GM12878 (cell line): ENCODE data around the gene PHLPP1. TPM values are rescaled to one million over a fixed set of nuclear protein-coding genes. Genes with fewer than 3 reads are reported as not detected.

Source experiments
- ATAC-seq: fragments of 200-7000 bp; cut with Tn5 transposase; 3 replicates; pipeline ENCODE4 v1.9.1; 2020; ENCODE audit warnings: mild to moderate bottlenecking, moderate library complexity
- BruUV-seq: library from RNA; stranded (reverse); fragments of 400-500 nt; replicated peaks from 2 replicates; lab custom pipeline; 2021; lab: Mats Ljungman, UMichigan
- CTCF ChIA-PET: fragments of 300-600 bp; sonication (Branson Sonifier 250); formaldehyde crosslinking; extraction: SDS; loops from one replicate; lab custom pipeline; 2021; ENCODE audit warnings: inconsistent platforms; lab: Yijun Ruan, JAX
- POLR2A ChIA-PET: fragments of 350-600 bp; formaldehyde crosslinking; extraction: SDS; loops from one replicate; lab custom pipeline; 2021; ENCODE audit warnings: inconsistent platforms; lab: Charles Lee
- RAD21 ChIA-PET: fragments of 300-600 bp; sonication (Branson Sonifier 250); formaldehyde crosslinking; loops from one replicate; lab custom pipeline; 2023; ENCODE audit warnings: antibody characterized with exemption; ENCODE audit not compliant: unreplicated experiment; lab: Charles Lee
- SMC1A ChIA-PET: fragments of 300-600 bp; sonication (Branson Sonifier 250); formaldehyde crosslinking; loops from one replicate; lab custom pipeline; 2023; ENCODE audit not compliant: unreplicated experiment, uncharacterized antibody; lab: Charles Lee
- DNase-seq: peaks from one replicate; pipeline ENCODE4 v3.0.0-alpha.2; 2011; ENCODE audit warnings: low read depth, low spot score
- FAIRE-seq: peaks from 3 replicates; lab custom pipeline; 2011; peaks lifted over from hg19 to GRCh38; lab: Jason Lieb, UNC
- H2AFZ ChIP-seq: 2 replicates; pipeline ENCODE4 v1.6.0; 2011; ENCODE audit warnings: low read depth, low read length, control low read depth; ENCODE audit not compliant: control insufficient read depth
- H3K27ac ChIP-seq: 2 replicates; pipeline ENCODE4 v1.5.1; 2011; ENCODE audit warnings: control low read depth; ENCODE audit not compliant: control insufficient read depth, insufficient read depth
- H3K27me3 ChIP-seq, 2 experiments: replicated peaks in 1 of 2; 2 replicates each; pipeline versions ENCODE4 v1.6.0 to v1.6.1; 2011; ENCODE audit warnings: low read length in 1 of 2; ENCODE audit not compliant: control insufficient read depth in 2 of 2, insufficient read depth in 2 of 2
- H3K36me3 ChIP-seq, 2 experiments: 2 replicates each; pipeline ENCODE4 v1.5.1; 2011; ENCODE audit warnings: low read length in 1 of 2; ENCODE audit not compliant: control insufficient read depth in 2 of 2, insufficient read depth in 2 of 2
- H3K4me1 ChIP-seq: 2 replicates; pipeline ENCODE4 v1.6.1; 2011; ENCODE audit warnings: mild to moderate bottlenecking, low read length, moderate library complexity, mixed read lengths; ENCODE audit not compliant: control insufficient read depth, insufficient read depth
- H3K4me2 ChIP-seq: 2 replicates; pipeline ENCODE4 v1.6.0; 2011; ENCODE audit warnings: control low read depth; ENCODE audit not compliant: control insufficient read depth, insufficient read depth
- H3K4me3 ChIP-seq: fragments of 200-600 bp; sonication (generic); 2 replicates; pipeline ENCODE4 v1.5.1; 2016
- H3K79me2 ChIP-seq: 2 replicates; pipeline ENCODE4 v1.6.0; 2011; ENCODE audit warnings: low read length; ENCODE audit not compliant: control insufficient read depth, insufficient read depth
- H3K9ac ChIP-seq: 2 replicates; pipeline ENCODE4 v1.8.0; 2011; ENCODE audit warnings: low read length, control low read depth, mixed read lengths; ENCODE audit not compliant: control insufficient read depth, insufficient read depth
- H3K9me3 ChIP-seq: replicated peaks from 3 replicates; pipeline ENCODE4 v1.5.1; 2011; ENCODE audit warnings: mild to moderate bottlenecking, low read length; ENCODE audit not compliant: control insufficient read depth, insufficient read depth
- H4K20me1 ChIP-seq: 2 replicates; pipeline ENCODE4 v1.6.0; 2011; ENCODE audit not compliant: control insufficient read depth, insufficient read depth
- BCL11A ChIP-seq: IDR thresholded peaks from 2 replicates; pipeline ENCODE4 v1.6.1; 2011; ENCODE audit warnings: low read depth, low read length
- CBX5 ChIP-seq: sonication (generic); IDR thresholded peaks from 2 replicates; pipeline ENCODE4 v1.6.1; 2016; ENCODE audit warnings: low read depth, moderate library complexity, mild to moderate bottlenecking, inconsistent platforms
- FOXM1 ChIP-seq: IDR thresholded peaks from 2 replicates; pipeline ENCODE4 v1.6.1; 2012; ENCODE audit warnings: low read depth, mild to moderate bottlenecking, inconsistent platforms, low read length, moderate library complexity
- IRF4 ChIP-seq: IDR thresholded peaks from 2 replicates; pipeline ENCODE4 v1.6.1; 2011; ENCODE audit warnings: low read depth, low read length
- JUNB ChIP-seq: IDR thresholded peaks from 2 replicates; pipeline ENCODE4 v1.6.1; 2016; ENCODE audit warnings: antibody characterized with exemption, mild to moderate bottlenecking
- KAT2A ChIP-seq: conservative IDR thresholded peaks from 2 replicates; pipeline ENCODE4 v1.6.1; 2011; ENCODE audit warnings: low read depth, low read length; ENCODE audit not compliant: control insufficient read depth
- NFIC ChIP-seq: IDR thresholded peaks from 2 replicates; pipeline ENCODE4 v1.6.1; 2012; ENCODE audit warnings: low read depth, mild to moderate bottlenecking, inconsistent platforms, low read length, moderate library complexity
- NFXL1 ChIP-seq: fragments of 450-650 bp; IDR thresholded peaks from 2 replicates; pipeline ENCODE4 v1.6.1; 2017; ENCODE audit warnings: antibody characterized with exemption, mild to moderate bottlenecking, borderline replicate concordance
- NFYB ChIP-seq: IDR thresholded peaks from 2 replicates; pipeline ENCODE4 v1.6.1; 2011; ENCODE audit warnings: low read depth, mild to moderate bottlenecking, low read length, improper control_type of control experiment, moderate library complexity; ENCODE audit not compliant: insufficient read depth
- RUNX3 ChIP-seq: IDR thresholded peaks from 2 replicates; pipeline ENCODE4 v1.6.1; 2012; ENCODE audit warnings: low read length, inconsistent platforms
- TCF3 ChIP-seq: IDR thresholded peaks from 2 replicates; pipeline ENCODE4 v1.6.1; 2012; ENCODE audit warnings: low read depth, mild to moderate bottlenecking, low read length, borderline replicate concordance; ENCODE audit not compliant: insufficient read depth
- YY1 ChIP-seq: IDR thresholded peaks from 2 replicates; pipeline ENCODE4 v1.6.1; 2011; ENCODE audit warnings: low read depth, mild to moderate bottlenecking, low read length
- ZNF217 ChIP-seq: fragments of 450-650 bp; IDR thresholded peaks from 2 replicates; pipeline ENCODE4 v1.6.1; 2017; ENCODE audit warnings: antibody characterized with exemption, mild to moderate bottlenecking
- ZZZ3 ChIP-seq: IDR thresholded peaks from 2 replicates; pipeline ENCODE4 v1.6.1; 2011; ENCODE audit warnings: low read depth; ENCODE audit not compliant: control insufficient read depth, insufficient read length
- WGBS: methylation state at CpG from one replicate; pipeline ENCODE4 v1.1.6; 2016; ENCODE audit warnings: low lambda C conversion rate; ENCODE audit not compliant: insufficient replicate concordance, insufficient coverage; ENCODE audit errors: missing lambda C conversion rate; 5-methylcytosine and 5-hydroxymethylcytosine counted together
- in situ Hi-C: fragments of 300-500 bp; cut with MboI; formaldehyde crosslinking; loops from 9 replicates; pipeline ENCODE4 v1.14.3; 2018; ENCODE audit warnings: mixed read lengths
- intact Hi-C: fragments of 100-400 bp; cut with micrococcal nuclease; formaldehyde crosslinking; loops from one replicate; pipeline ENCODE4 v1.14.2; 2022; ENCODE audit not compliant: unreplicated experiment
- polyA plus RNA-seq, 11 experiments: library from polyadenylated mRNA; depleted of rRNA in 4 of 11; unstranded in 6 of 11; stranded (reverse) in 5 of 11; fragments of >200 nt; fragmentation: Nextera tagmentation in 4 of 11; fragmentation: Illumina TruSeq in 1 of 11; extraction: Ambion mirVana in 4 of 11; extraction: Trizol in 1 of 11; gene quantifications; 1 replicate in 1 of 11; 2 replicates in 10 of 11; pipeline versions ENCODE4 v1.2.1 to v1.2.3, GENCODE V29; 2011 to 2016; ENCODE audit warnings: inconsistent platforms in 2 of 11, missing spikeins in 2 of 11, low read depth in 1 of 11
- total RNA-seq, 4 experiments: library from RNA; depleted of rRNA in 3 of 4; stranded (reverse); fragments of >200 nt in 3 of 4; fragmentation: Illumina TruSeq in 1 of 4; extraction: Trizol in 1 of 4; gene quantifications; 2 replicates each; pipeline versions ENCODE4 v1.2.1 to v1.2.3, GENCODE V29; 2013 to 2021
- TF ChIP-seq, protein P1 (sequence below): IDR thresholded peaks from 2 replicates; pipeline ENCODE4 v1.6.1; 2011; ENCODE audit warnings: low read depth, mild to moderate bottlenecking, low read length, moderate library complexity, borderline replicate concordance; ENCODE audit errors: extremely low read depth
- TF ChIP-seq, protein P2 (sequence below): fragments of 450-650 bp; IDR thresholded peaks from 2 replicates; pipeline ENCODE4 v1.6.1; 2016; ENCODE audit warnings: mild to moderate bottlenecking

Gene PHLPP1
- total and polyA plus RNA-seq, 10 of the 15 experiments (the other 5 are each of a cell fraction or from before 2014, with no cell fraction given) = 0.42 to 7.0 (median 1.9) TPM

DNA sequence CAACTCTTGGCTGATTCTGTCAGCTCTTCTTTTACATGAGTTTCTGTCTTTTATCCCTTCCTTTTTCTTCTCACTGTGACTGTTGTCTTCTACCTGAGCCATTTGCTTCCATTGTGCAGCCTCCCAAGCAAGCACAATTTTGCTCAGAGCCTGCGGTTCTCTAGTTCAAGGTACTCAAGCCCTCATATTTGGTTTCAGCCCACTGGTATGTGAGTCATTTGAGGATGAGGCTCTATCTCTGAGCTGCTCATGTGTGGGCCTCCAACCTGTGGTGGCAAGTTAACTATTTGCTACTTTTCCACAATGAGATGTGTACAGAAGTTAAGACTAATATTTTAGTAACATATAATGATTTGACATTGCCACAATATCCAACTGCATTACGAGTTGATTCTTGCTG, 183.0 kb downstream of the PHLPP1 start:
- CTCF ChIA-PET = interaction anchor here (1.0 kb wide), 1 partner anchor 425 kb away, joined by 3 read pairs; no protein-coding TSS in a partner anchor
- no TSS peak for BruUV-seq

DNA sequence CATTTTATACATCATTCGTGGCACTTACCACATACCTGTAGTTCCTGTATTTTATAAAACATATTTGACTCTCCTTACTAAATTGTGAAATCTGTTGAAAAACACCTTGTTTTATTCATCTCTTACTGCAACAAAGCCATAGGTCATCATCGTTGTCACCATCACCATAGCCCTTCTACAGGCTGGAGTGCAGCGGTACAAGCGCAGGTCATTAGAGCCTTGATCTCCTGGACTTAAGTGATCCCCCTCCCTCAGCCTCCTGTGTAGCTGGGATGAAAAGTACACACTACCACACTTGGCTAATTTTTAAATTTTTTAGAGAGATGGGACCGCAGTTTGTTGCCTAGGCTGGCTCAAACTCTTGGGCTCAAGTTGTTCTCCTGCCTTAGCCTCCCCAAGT, 184.2 kb downstream of the PHLPP1 start:
- Histone ChIP-seq H3K27ac (no peak overlapping the region), H3K36me3 (peaks cover 0 to 1% of the 10 kb centered on the region in 2 experiments; a peak in 2 of 4 replicates), H3K4me3 (no peak overlapping the region)
- ATAC-seq = no peak
- intact Hi-C loops = no loop called here
- 84% methylated on average over 5 of the region's 5 CpGs for WGBS
- TF ChIP-seq FOXM1 (no peak), NFXL1 (no peak), NFYB (no peak)
- TF ChIP-seq, protein P1, sequence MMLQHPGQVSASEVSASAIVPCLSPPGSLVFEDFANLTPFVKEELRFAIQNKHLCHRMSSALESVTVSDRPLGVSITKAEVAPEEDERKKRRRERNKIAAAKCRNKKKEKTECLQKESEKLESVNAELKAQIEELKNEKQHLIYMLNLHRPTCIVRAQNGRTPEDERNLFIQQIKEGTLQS = no peak
- TF ChIP-seq, protein P2, sequence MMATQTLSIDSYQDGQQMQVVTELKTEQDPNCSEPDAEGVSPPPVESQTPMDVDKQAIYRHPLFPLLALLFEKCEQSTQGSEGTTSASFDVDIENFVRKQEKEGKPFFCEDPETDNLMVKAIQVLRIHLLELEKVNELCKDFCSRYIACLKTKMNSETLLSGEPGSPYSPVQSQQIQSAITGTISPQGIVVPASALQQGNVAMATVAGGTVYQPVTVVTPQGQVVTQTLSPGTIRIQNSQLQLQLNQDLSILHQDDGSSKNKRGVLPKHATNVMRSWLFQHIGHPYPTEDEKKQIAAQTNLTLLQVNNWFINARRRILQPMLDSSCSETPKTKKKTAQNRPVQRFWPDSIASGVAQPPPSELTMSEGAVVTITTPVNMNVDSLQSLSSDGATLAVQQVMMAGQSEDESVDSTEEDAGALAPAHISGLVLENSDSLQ = no peak
- TF ChIP-seq, all 136 proteins: peak for 0
- DNase-seq (no peak), FAIRE-seq (no peak)
- ChIA-PET SMC1A (no interaction called here), CTCF (interaction anchor here (1.2 kb wide), 1 partner anchor 15 kb away, joined by 4 read pairs; no protein-coding TSS in a partner anchor), RAD21 (no interaction called here), POLR2A (no interaction called here)
- no peaks in the 10 kb centered on the region for H3K79me2 ChIP-seq
- BruUV-seq = no TSS peak
- H3K27me3 ChIP-seq = no peaks in the 10 kb centered on the region
- in situ Hi-C loops = no loop called here
- no peak overlapping the region for H3K9ac ChIP-seq
- H3K4me2 ChIP-seq = no peak overlapping the region
- H3K9me3 ChIP-seq = no peaks in the 10 kb centered on the region
- no peaks in the 10 kb centered on the region for H4K20me1 ChIP-seq
- no peaks in the 10 kb centered on the region for H3K4me1 ChIP-seq
- H2AFZ ChIP-seq = no peak overlapping the region

More for the DNA sequence above, 183.0 kb downstream of the PHLPP1 start:
- Histone ChIP-seq H3K9ac (no peak overlapping the region), H3K27me3 (no peaks in the 10 kb centered on the region), H3K9me3 (no peaks in the 10 kb centered on the region), H2AFZ (no peak overlapping the region), H4K20me1 (no peaks in the 10 kb centered on the region), H3K4me2 (no peak overlapping the region), H3K27ac (no peak overlapping the region), H3K79me2 (no peaks in the 10 kb centered on the region), H3K4me1 (no peaks in the 10 kb centered on the region), H3K36me3 (peaks cover 0 to 1% of the 10 kb centered on the region in 2 experiments; a peak in 2 of 4 replicates)
- POLR2A ChIA-PET = no interaction called here
- no peak for FAIRE-seq
- RAD21 ChIA-PET = interaction anchor here (0.9 kb wide), 1 partner anchor 9 kb away, joined by 3 read pairs; no protein-coding TSS in a partner anchor
- 42% methylated on average over 2 of the region's 2 CpGs for WGBS
- SMC1A ChIA-PET = interaction anchor here (0.7 kb wide), 1 partner anchor 178 kb away, joined by 3 read pairs; no protein-coding TSS in a partner anchor
- DNase-seq = peak; percentile 8
- in situ Hi-C loops (no loop called here), intact Hi-C loops (no loop called here)
- ATAC-seq = peak; percentile 85
- TF ChIP-seq TCF3 (no peak), NFIC (0 out of 2 replicates have a peak, but pooled peaks have one; percentile 41), RUNX3 (peak; percentile 81), ZNF217 (no peak), IRF4 (peak; percentile 78; the same call in 1 of the 2 replicates), ZZZ3 (no peak), BCL11A (0 out of 2 replicates have a peak, but pooled peaks have one; percentile 34), KAT2A (no peak), JUNB (peak; percentile 59; the same call in 1 of the 2 replicates), CBX5 (0 out of 2 replicates have a peak, but pooled peaks have one; percentile 4), YY1 (no peak)
- TF ChIP-seq, all 136 proteins: peak for 6
- no peak overlapping the region for H3K4me3 ChIP-seq
